ENCODE measurements around the gene GZF1. TPM values are rescaled to one million over a fixed set of nuclear protein-coding genes. Genes with fewer than 3 reads are reported as not detected.

The GZF1 gene
- total RNA-seq, 2 donors from 2014 or later: 17.9 to 20.9 TPM

DNA sequence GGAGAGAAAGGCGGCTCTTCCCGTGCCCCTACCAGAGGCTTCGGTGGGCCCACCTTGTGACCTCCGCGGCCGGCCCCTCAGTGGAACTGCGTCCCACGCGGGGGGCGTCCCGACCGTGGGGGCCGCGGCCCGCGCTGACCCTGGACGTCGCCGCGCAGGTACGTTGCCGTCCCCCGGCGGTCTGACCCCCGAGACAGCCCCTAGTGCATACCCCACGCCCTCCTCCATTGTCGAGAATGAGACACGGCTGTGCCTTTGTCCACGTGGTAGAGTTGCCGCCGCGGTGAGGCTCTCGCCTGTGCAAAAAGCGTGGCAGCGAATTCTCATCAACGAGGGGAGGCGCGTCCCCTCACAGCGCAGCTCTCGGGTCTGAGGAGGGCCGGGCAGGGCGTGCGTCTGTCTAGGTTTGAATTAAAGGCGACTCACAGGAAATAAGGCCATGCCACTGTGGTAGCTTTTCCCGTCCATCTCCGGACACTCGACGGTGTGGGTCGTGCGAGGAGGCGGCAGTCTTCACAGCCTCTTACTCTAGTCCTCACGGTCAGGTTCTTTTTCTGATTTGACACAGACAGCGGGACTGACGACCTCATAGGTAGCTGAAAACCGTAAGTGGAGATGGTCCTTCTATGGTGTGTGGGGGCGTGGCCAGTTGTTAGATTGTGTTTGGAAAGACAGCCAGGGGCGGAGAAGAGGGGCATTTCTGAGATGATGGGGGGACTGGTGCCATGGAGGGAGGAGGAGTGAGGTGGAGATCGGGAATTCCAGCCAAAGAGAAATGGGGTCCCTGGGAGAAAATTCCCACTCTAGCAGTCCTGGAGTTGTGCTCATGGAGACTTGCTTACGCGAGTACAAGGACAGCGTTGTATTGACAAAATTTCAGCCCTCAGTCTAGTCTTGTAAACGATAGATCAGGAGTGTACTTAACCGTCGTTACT is 10.8 kb upstream of the GZF1 start:
- DNase-seq (ENCODE audit: low spot score) (peak; percentile 74), ATAC-seq (peak; percentile 41 to 48)
- Mint-ChIP-seq H3K9me3 (no peaks in the 10 kb centered on the region), H3K4me1 (ENCODE audit: low read depth in 2 of 2) (peaks cover 18 to 24% of the 10 kb centered on the region in 2 donors), H3K27ac (peak overlapping the region; percentile 99 to 100), H3K36me3 (peaks cover 11% of the 10 kb centered on the region), H3K27me3 (no peaks in the 10 kb centered on the region), H3K4me3 (peak overlapping the region; percentile 95)

- peaks cover 9% of the 10 kb centered on the region for H3K36me3 Mint-ChIP-seq
- no peak for DNase-seq (ENCODE audit: low spot score)
- H3K27me3 Mint-ChIP-seq: no peaks in the 10 kb centered on the region
- H3K9me3 Mint-ChIP-seq: no peaks in the 10 kb centered on the region
- H3K27ac Mint-ChIP-seq: no peak overlapping the region
- no peak for ATAC-seq
- peaks cover 15 to 37% of the 10 kb centered on the region in 2 donors for H3K4me1 Mint-ChIP-seq (ENCODE audit: low read depth in 2 of 2)
- H3K4me3 Mint-ChIP-seq: no peak overlapping the region
Observed at GRCh38 chr20:23356203-23356602, 5.8 kb upstream of the GZF1 start.

DNA sequence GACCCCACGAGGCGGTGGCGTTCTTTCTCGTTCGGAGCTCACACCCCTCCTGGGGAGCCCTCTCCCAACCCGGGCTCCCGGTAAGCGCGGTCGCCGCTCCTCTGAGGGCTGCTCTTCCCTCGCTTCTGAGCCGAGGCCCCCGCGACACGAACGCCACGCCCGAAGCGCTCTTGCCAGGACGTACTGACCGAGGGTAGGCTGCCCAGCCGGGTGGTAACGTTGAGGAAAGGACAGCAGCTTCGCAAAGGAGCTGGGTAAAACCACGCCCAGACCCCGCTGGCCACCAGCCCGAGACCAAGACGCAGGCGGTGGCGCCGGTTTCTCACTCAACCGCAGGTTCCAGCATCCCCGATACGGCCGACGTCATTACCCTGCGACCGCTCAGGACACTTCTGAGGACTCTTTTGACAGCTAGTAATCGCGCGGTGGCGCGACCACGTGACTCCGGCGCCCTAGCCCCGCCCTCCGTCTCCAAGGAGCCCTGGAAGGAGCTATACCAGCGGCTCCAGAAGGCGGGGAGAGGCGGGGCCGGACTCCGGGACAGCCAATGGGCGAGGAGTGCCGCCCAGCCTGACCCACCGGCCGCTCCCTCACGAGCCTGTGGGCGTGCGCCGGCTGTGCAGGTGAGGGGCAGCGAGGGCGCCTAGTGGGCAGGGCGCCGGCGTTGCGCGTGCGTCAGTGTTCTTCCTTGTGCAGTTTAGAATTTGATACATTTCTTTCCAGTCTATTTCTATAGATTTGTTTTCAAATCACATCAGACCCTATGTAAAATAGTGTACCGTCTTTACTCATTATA is 4.0 kb upstream of the GZF1 start:
- ATAC-seq (peak; percentile 86 to 88), DNase-seq (ENCODE audit: low spot score) (peak; percentile 100)
- no peaks in the 10 kb centered on the region for H3K9me3 Mint-ChIP-seq
- H3K27ac Mint-ChIP-seq: peak overlapping the region; percentile 88 to 94
- H3K4me1 Mint-ChIP-seq (ENCODE audit: low read depth in 2 of 2): peaks cover 11 to 35% of the 10 kb centered on the region in 2 donors
- peaks cover 6% of the 10 kb centered on the region for H3K36me3 Mint-ChIP-seq
- peak overlapping the region; percentile 94 for H3K4me3 Mint-ChIP-seq
- H3K27me3 Mint-ChIP-seq: no peaks in the 10 kb centered on the region

DNA sequence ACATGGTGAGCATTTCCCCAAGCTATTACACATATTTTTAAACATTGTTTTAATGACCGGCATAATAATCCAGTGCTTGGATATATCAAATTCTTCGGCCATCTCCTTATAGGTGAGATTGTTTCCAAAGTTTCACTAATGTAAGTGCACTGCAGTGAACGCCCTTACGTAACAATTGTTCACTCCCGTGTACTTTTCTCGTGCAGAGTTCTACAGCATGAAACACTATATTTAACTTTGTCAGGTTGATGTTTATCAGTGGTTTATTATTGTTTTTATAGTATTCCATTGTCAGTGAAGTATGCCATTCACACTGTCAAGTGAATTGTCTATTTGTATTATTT is 3.4 kb upstream of the GZF1 start:
- DNase-seq (ENCODE audit: low spot score) (no peak), ATAC-seq (no peak)
- H3K36me3 Mint-ChIP-seq: peaks cover 11% of the 10 kb centered on the region
- no peaks in the 10 kb centered on the region for H3K27me3 Mint-ChIP-seq
- H3K9me3 Mint-ChIP-seq: no peaks in the 10 kb centered on the region
- H3K4me1 Mint-ChIP-seq (ENCODE audit: low read depth in 2 of 2): peaks cover 16 to 39% of the 10 kb centered on the region in 2 donors
- H3K4me3 Mint-ChIP-seq: peak overlapping the region; percentile 94
- H3K27ac Mint-ChIP-seq: peak overlapping the region; percentile 88 to 94

GRCh38 chr20:23358923-23359593 is 2.9 kb upstream of the GZF1 start:
- no peak for DNase-seq (ENCODE audit: low spot score)
- H3K36me3 Mint-ChIP-seq: peaks cover 11% of the 10 kb centered on the region
- H3K4me1 Mint-ChIP-seq (ENCODE audit: low read depth in 2 of 2): peaks cover 18 to 45% of the 10 kb centered on the region in 2 donors
- no peaks in the 10 kb centered on the region for H3K27me3 Mint-ChIP-seq
- no peaks in the 10 kb centered on the region for H3K9me3 Mint-ChIP-seq
- peak overlapping the region; percentile 94 for H3K4me3 Mint-ChIP-seq
- no peak for ATAC-seq
- H3K27ac Mint-ChIP-seq: peak overlapping the region; percentile 88 to 94

- peak overlapping the region; percentile 97 to 98 for H3K27ac Mint-ChIP-seq
- DNase-seq (ENCODE audit: low spot score) (no peak), ATAC-seq (no peak)
- peaks cover 31 to 56% of the 10 kb centered on the region in 2 donors for H3K4me1 Mint-ChIP-seq (ENCODE audit: low read depth in 2 of 2)
- no peaks in the 10 kb centered on the region for H3K27me3 Mint-ChIP-seq
- H3K36me3 Mint-ChIP-seq: peaks cover 17% of the 10 kb centered on the region
- H3K9me3 Mint-ChIP-seq: no peaks in the 10 kb centered on the region
- peak overlapping the region; percentile 81 for H3K4me3 Mint-ChIP-seq
Observed at GRCh38 chr20:23360531-23360930, 1.5 kb upstream of the GZF1 start.

DNA sequence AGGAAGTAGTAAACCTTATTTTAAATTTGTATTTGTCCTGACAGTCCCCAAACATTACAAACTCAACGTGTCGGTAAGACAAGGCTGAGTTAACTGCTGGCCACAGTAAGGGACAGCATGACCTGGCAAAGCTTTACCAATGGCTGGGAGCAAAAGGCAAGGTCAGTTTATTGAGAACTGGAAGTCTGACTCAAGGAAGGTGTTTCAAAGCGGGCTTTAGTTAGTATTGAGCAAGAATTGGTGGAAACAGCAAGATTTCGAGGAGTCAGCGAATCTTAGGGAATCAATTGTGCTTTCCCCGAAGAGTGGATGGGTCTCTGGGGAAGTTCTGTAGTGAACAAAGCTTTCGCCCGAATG is 885 bp upstream of the GZF1 start:
- Mint-ChIP-seq H3K9me3 (no peaks in the 10 kb centered on the region), H3K4me3 (peak overlapping the region; percentile 81), H3K4me1 (ENCODE audit: low read depth in 2 of 2) (peaks cover 34 to 60% of the 10 kb centered on the region in 2 donors), H3K27me3 (no peaks in the 10 kb centered on the region), H3K36me3 (peaks cover 21% of the 10 kb centered on the region), H3K27ac (peak overlapping the region; percentile 97 to 98)
- ATAC-seq (no peak), DNase-seq (ENCODE audit: low spot score) (no peak)

- Mint-ChIP-seq H3K4me3 (peak overlapping the region; percentile 89), H3K36me3 (peaks cover 22% of the 10 kb centered on the region), H3K4me1 (ENCODE audit: low read depth in 2 of 2) (peaks cover 38 to 66% of the 10 kb centered on the region in 2 donors), H3K27me3 (no peaks in the 10 kb centered on the region), H3K27ac (peak overlapping the region; percentile 97 to 98), H3K9me3 (no peaks in the 10 kb centered on the region)
- DNase-seq (ENCODE audit: low spot score) (peak; percentile 81), ATAC-seq (peak; percentile 15 to 31)
Observed at GRCh38 chr20:23362392-23363256, 642 bp downstream of the GZF1 start.

DNA sequence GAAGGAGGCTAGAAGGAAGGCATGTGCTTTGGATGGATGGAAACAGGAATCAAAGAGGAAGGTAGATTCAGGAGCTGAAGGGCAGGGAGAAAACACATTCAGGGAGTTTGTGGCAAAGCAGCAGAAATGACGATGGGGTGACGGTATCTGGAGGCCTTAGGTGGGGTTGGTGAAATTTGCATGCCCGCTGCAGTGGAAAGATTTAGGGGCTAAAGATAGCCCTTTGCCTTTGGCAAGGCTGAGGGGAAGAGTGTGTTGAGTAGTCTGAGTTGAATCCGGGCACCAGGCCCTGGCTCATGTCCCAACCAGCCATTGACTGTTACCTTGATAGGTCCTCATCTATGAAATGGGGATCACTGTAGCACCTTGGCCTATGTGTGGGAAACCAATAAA is 1.3 kb downstream of the GZF1 start:
- peaks cover 41 to 67% of the 10 kb centered on the region in 2 donors for H3K4me1 Mint-ChIP-seq (ENCODE audit: low read depth in 2 of 2)
- H3K36me3 Mint-ChIP-seq: peaks cover 22% of the 10 kb centered on the region
- ATAC-seq (no peak), DNase-seq (ENCODE audit: low spot score) (no peak)
- H3K27me3 Mint-ChIP-seq: no peaks in the 10 kb centered on the region
- H3K9me3 Mint-ChIP-seq: no peaks in the 10 kb centered on the region
- peak overlapping the region; percentile 97 to 98 for H3K27ac Mint-ChIP-seq
- H3K4me3 Mint-ChIP-seq: peak overlapping the region; percentile 89

GRCh38 chr20:23365390-23366165 is 3.6 kb downstream of the GZF1 start:
- peak overlapping the region; percentile 60 to 79 for H3K27ac Mint-ChIP-seq
- peaks cover 41 to 59% of the 10 kb centered on the region in 2 donors for H3K4me1 Mint-ChIP-seq (ENCODE audit: low read depth in 2 of 2)
- ATAC-seq (no peak), DNase-seq (ENCODE audit: low spot score) (no peak)
- no peaks in the 10 kb centered on the region for H3K9me3 Mint-ChIP-seq
- peaks cover 23% of the 10 kb centered on the region for H3K36me3 Mint-ChIP-seq
- H3K4me3 Mint-ChIP-seq: peak overlapping the region; percentile 70
- H3K27me3 Mint-ChIP-seq: no peaks in the 10 kb centered on the region

DNA sequence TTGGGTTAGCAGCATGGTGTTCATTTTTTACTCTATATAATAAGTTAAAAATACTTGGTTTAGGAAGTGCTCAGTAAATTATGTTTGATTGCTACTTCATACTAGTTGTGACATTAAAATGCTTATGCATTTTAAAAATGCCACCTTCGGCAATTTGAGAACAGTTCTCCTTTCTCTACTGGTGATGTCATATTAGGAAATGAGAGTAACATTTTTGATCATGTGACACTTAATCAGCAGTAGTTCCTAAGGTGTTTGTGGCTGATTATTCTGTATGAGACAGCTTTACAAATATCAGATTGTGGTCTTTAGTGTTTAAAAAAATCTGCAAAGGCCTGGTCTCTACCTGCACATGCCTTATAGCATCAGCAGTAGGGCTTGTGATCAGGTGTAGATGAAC is 4.4 kb downstream of the GZF1 start:
- H3K27me3 Mint-ChIP-seq: no peaks in the 10 kb centered on the region
- H3K9me3 Mint-ChIP-seq: no peaks in the 10 kb centered on the region
- DNase-seq (ENCODE audit: low spot score): no peak
- H3K27ac Mint-ChIP-seq: peak overlapping the region; percentile 40 to 79
- peaks cover 39 to 53% of the 10 kb centered on the region in 2 donors for H3K4me1 Mint-ChIP-seq (ENCODE audit: low read depth in 2 of 2)
- peak overlapping the region; percentile 46 for H3K4me3 Mint-ChIP-seq
- ATAC-seq: no peak
- peaks cover 28% of the 10 kb centered on the region for H3K36me3 Mint-ChIP-seq

DNA sequence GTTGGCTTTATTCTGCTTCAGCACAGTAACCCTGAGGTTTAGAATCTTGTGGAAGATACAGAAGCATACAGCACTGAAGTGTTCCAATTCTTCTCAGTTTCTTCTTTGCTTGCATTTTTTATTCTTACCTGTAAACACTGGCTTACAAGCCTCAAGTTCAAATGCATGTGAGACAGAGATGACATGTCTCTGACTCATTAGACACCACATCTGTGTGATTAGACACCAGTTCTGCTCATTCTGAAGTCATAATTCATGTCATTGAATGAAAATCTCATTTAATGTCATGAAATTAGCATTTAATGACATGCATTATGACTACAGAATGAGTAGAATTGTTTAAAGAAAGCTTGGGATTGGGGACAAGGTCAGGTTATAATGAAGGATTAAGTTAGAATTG is 5.8 kb downstream of the GZF1 start:
- H3K9me3 Mint-ChIP-seq: no peaks in the 10 kb centered on the region
- no peak for DNase-seq (ENCODE audit: low spot score)
- H3K4me1 Mint-ChIP-seq (ENCODE audit: low read depth in 2 of 2): peaks cover 38 to 48% of the 10 kb centered on the region in 2 donors
- H3K27ac Mint-ChIP-seq: peak overlapping the region in 1 of 2 donors; percentile 28
- no peaks in the 10 kb centered on the region for H3K27me3 Mint-ChIP-seq
- ATAC-seq: no peak
- H3K36me3 Mint-ChIP-seq: peaks cover 34% of the 10 kb centered on the region
- H3K4me3 Mint-ChIP-seq: no peak overlapping the region

Measured in natural killer cell treated with Interleukin-12 subunit alpha and Interleukin-12 subunit beta and Interleukin-15 and Interleukin-18, amount 100 ng/mL, for 72 hours (primary cell).